Transverse colon (tissue), 3 donors: Measurements from ENCODE around the gene ANGEL1.

Experiments
- CTCF ChIP-seq, 5 experiments: fragments of 200-600 bp in 3 of 5; fragments of 450-650 bp in 2 of 5; sonication (generic) in 3 of 5; IDR thresholded peaks; 1 replicate in 2 of 5; 2 replicates in 3 of 5; pipeline ENCODE4 v1.5.1; 2016 to 2017; ENCODE audit warnings: antibody characterized with exemption in 5 of 5, inconsistent platforms in 3 of 5, mild to moderate bottlenecking in 2 of 5, moderate library complexity in 1 of 5
- EP300 ChIP-seq: sonication (generic); formaldehyde crosslinking; IDR thresholded peaks from one replicate; pipeline ENCODE4 v1.6.1; 2017; ENCODE audit warnings: antibody characterized with exemption, low read depth

GRCh38 chr14:76759589-76759988, 53.1 kb downstream of the ANGEL1 start:
- TF ChIP-seq CTCF (IDR thresholded peaks at IDR 0.05) (no peak), EP300 (no peak)
